Suprapubic skin (tissue), 4 donors: ENCODE measurements around the gene EIF2B2. TPM values are rescaled to one million over a fixed set of nuclear protein-coding genes. Genes with fewer than 3 reads are reported as not detected.

Experiments
- DNase-seq, 2 donors: peaks; one replicate each; pipeline ENCODE4 v3.0.0-alpha.2; 2019; ENCODE audit warnings: low spot score in 2 of 2
- H3K27ac ChIP-seq: fragments of 200-600 bp; sonication (generic); one replicate; pipeline ENCODE4 v1.5.1; 2019
- H3K27me3 ChIP-seq: fragments of 200-600 bp; sonication (generic); one replicate; pipeline ENCODE4 v1.5.1; 2019
- H3K36me3 ChIP-seq: fragments of 200-600 bp; sonication (generic); one replicate; pipeline ENCODE4 v1.5.1; 2019
- H3K4me1 ChIP-seq: fragments of 200-600 bp; sonication (generic); one replicate; pipeline ENCODE4 v1.5.1; 2019
- H3K4me3 ChIP-seq: fragments of 200-600 bp; sonication (generic); one replicate; pipeline ENCODE4 v1.5.1; 2019; ENCODE audit warnings: mild to moderate bottlenecking
- H3K9me3 ChIP-seq: fragments of 200-600 bp; sonication (generic); one replicate; pipeline ENCODE4 v1.5.1; 2019
- EP300 ChIP-seq: sonication (generic); formaldehyde crosslinking; IDR thresholded peaks from one replicate; pipeline ENCODE4 v1.6.1; 2017; ENCODE audit warnings: antibody characterized with exemption
- POLR2A ChIP-seq, 2 donors: fragments of 450-650 bp; IDR thresholded peaks; one replicate each; pipeline ENCODE4 v1.6.1; 2017; ENCODE audit warnings: antibody characterized with exemption in 2 of 2, mild to moderate bottlenecking in 2 of 2, moderate library complexity in 2 of 2
- POLR2AphosphoS5 ChIP-seq, 3 donors: sonication (generic); formaldehyde crosslinking; IDR thresholded peaks; one replicate each; pipeline ENCODE4 v1.6.1; 2017; ENCODE audit warnings: antibody characterized with exemption in 3 of 3
- WGBS: methylation state at CpG from one replicate; pipeline ENCODE4 v1.1.5; 2018; 5-methylcytosine and 5-hydroxymethylcytosine counted together
- total RNA-seq, 4 donors: library from RNA; depleted of rRNA; stranded (reverse); fragments of >200 nt; gene quantifications; one replicate each; pipeline ENCODE4 v1.1.0, GENCODE V29; 2016
- TF ChIP-seq, protein P1 (sequence below), 2 donors: fragments of 200-600 bp in 1 of 2; fragments of 450-650 bp in 1 of 2; sonication (generic) in 1 of 2; IDR thresholded peaks; one replicate each; pipeline ENCODE4 v1.5.1; 2016 to 2019; ENCODE audit warnings: antibody characterized with exemption in 2 of 2, mild to moderate bottlenecking in 1 of 2, moderate library complexity in 1 of 2

Gene EIF2B2
- total RNA-seq, 4 donors from 2014 or later: 28.9 to 46.2 (median 33.8) TPM

DNA sequence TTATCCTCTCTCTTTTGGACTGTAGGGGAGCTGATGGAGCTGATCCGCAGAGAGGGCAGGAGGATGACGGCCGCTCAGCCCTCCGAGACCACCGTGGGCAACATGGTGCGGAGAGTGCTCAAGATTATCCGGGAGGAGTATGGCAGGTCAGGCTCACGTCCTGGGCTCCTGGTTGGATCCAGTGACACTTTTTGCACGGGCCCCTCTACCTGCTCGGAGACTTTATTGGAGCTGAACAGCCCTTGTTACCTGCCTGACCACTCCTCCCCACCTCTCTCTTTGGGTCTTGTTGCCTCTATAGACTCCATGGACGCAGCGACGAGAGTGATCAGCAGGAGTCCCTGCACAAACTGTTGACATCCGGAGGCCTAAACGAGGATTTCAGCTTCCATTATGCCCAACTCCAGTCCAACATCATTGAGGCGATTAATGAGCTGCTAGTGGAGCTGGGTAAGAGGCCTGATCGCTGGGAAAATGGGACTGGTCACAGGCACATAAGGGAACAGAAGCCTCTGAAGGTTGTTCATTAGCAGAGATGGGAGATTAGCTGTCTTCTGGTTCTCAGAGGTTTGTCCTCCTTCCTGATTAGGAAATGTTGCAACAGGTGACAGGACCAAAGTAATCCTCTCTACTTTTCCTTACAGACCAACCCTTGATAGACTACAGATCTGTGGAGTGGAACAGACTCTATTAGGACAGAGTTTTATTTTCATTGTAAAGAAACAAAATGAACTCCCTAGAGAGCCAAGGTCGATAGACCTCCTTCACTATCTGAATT is 718 bp downstream of the EIF2B2 start:
- Histone ChIP-seq H3K9me3 (no peaks in the 10 kb centered on the region), H3K27ac (peak overlapping the region; percentile 82), H3K27me3 (no peaks in the 10 kb centered on the region), H3K36me3 (peaks cover 33% of the 10 kb centered on the region), H3K4me3 (peak overlapping the region; percentile 87), H3K4me1 (peaks cover 35% of the 10 kb centered on the region)
- peak in 1 of 2 donors; percentile 68 for DNase-seq
- WGBS: 22% methylated on average over 13 of the region's 18 CpGs
- TF ChIP-seq POLR2AphosphoS5 (IDR thresholded peaks at IDR 0.05): no peak
- no peak for TF ChIP-seq EP300
- no peak for TF ChIP-seq POLR2A (IDR thresholded peaks at IDR 0.05)
- TF ChIP-seq, protein P1, sequence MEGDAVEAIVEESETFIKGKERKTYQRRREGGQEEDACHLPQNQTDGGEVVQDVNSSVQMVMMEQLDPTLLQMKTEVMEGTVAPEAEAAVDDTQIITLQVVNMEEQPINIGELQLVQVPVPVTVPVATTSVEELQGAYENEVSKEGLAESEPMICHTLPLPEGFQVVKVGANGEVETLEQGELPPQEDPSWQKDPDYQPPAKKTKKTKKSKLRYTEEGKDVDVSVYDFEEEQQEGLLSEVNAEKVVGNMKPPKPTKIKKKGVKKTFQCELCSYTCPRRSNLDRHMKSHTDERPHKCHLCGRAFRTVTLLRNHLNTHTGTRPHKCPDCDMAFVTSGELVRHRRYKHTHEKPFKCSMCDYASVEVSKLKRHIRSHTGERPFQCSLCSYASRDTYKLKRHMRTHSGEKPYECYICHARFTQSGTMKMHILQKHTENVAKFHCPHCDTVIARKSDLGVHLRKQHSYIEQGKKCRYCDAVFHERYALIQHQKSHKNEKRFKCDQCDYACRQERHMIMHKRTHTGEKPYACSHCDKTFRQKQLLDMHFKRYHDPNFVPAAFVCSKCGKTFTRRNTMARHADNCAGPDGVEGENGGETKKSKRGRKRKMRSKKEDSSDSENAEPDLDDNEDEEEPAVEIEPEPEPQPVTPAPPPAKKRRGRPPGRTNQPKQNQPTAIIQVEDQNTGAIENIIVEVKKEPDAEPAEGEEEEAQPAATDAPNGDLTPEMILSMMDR (IDR thresholded peaks at IDR 0.05): no peak

DNA sequence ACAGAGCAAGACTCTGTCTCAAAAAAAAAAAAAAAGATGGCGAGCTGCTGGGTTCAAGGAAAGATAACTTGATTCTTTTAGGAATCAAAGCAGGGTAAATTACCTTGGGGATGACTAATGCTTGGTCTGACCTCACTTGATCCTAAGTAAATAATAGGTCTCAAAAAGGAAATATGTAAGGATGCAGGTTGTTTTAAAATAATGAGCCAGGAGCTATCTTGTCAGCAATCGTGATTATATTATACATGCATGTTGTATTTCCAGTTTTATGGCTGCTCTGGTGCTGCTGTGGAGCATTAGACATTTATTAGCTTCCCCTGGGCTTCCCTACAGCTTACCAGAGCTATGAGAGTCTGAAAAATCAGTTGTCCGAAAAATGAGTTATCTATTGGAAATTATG is 2.6 kb downstream of the EIF2B2 start:
- Histone ChIP-seq H3K9me3 (no peaks in the 10 kb centered on the region), H3K4me3 (no peak overlapping the region), H3K27me3 (no peaks in the 10 kb centered on the region), H3K27ac (no peak overlapping the region), H3K4me1 (peaks cover 35% of the 10 kb centered on the region), H3K36me3 (peaks cover 47% of the 10 kb centered on the region)
- 79% methylated on average over 3 of the region's 3 CpGs for WGBS
- TF ChIP-seq EP300 (no peak), POLR2AphosphoS5 (IDR thresholded peaks at IDR 0.05) (no peak), POLR2A (IDR thresholded peaks at IDR 0.05) (no peak)
- TF ChIP-seq, protein P1 (IDR thresholded peaks at IDR 0.05): no peak
- DNase-seq: no peak

DNA sequence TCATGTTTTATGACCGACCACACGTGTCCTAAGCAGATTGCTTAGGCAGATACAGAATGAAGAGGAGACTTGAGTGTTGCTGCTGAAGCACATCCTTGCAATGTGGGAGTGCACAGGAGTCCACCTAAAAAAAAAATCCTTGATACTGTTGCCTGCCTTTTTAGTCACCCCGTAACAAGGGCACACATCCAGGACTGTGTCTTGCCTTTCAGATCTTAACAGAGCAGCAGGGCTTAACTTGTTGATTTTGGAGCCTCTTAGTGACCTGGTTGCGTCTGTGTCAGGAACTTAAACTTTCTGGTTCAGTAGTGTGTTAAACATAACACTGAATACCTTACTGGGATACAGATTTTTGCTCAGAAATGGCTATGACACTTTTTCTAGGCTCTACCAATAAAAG is 6.5 kb downstream of the EIF2B2 start:
- Histone ChIP-seq H3K4me3 (no peak overlapping the region), H3K9me3 (no peaks in the 10 kb centered on the region), H3K4me1 (peaks cover 18% of the 10 kb centered on the region), H3K27me3 (no peaks in the 10 kb centered on the region), H3K27ac (no peak overlapping the region), H3K36me3 (peaks cover 55% of the 10 kb centered on the region)
- no peak for DNase-seq
- WGBS: 70% methylated on average over 4 of the region's 4 CpGs
- TF ChIP-seq EP300 (no peak), POLR2A (IDR thresholded peaks at IDR 0.05) (no peak), POLR2AphosphoS5 (IDR thresholded peaks at IDR 0.05) (no peak)
- TF ChIP-seq, protein P1 (IDR thresholded peaks at IDR 0.05): no peak

DNA sequence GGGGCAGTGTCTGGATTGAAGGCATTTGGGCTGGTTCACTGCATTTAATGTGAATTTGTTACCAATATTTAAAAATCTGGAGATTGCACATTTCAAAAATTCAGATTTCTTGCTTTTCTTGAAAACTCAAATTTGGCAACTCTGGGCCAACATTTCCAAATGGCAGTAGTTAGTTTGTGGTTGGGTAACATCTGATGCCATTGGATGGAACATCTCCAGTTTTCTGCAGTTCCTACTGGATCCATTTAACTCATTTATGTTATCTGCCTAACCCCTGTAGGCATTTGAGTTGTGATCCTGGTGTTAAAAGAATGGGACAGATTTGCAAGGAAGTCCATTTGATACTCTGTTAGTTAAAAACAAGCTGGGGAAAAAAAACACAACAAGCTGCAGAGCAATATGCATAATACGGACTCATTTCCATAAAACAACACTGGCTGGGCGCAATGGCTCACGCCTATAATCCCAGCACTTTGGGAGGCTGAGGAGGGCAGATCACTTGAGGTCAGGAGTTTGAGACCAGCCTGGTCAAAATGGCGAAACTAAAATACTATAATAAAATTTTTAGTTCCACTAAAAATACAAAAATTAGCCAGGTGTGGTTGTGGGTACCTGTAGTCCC is 7.9 kb downstream of the EIF2B2 start:
- H3K4me3 ChIP-seq: no peak overlapping the region
- no peak for TF ChIP-seq POLR2AphosphoS5 (IDR thresholded peaks at IDR 0.05)
- no peak for TF ChIP-seq EP300
- TF ChIP-seq, protein P1 (IDR thresholded peaks at IDR 0.05): no peak
- TF ChIP-seq POLR2A (IDR thresholded peaks at IDR 0.05): no peak
- no peak overlapping the region for H3K27ac ChIP-seq
- no peaks in the 10 kb centered on the region for H3K27me3 ChIP-seq
- no peaks in the 10 kb centered on the region for H3K9me3 ChIP-seq
- DNase-seq: no peak
- peaks cover 64% of the 10 kb centered on the region for H3K36me3 ChIP-seq
- 90% methylated on average over 4 of the region's 4 CpGs for WGBS
- H3K4me1 ChIP-seq: peaks cover 5% of the 10 kb centered on the region

DNA sequence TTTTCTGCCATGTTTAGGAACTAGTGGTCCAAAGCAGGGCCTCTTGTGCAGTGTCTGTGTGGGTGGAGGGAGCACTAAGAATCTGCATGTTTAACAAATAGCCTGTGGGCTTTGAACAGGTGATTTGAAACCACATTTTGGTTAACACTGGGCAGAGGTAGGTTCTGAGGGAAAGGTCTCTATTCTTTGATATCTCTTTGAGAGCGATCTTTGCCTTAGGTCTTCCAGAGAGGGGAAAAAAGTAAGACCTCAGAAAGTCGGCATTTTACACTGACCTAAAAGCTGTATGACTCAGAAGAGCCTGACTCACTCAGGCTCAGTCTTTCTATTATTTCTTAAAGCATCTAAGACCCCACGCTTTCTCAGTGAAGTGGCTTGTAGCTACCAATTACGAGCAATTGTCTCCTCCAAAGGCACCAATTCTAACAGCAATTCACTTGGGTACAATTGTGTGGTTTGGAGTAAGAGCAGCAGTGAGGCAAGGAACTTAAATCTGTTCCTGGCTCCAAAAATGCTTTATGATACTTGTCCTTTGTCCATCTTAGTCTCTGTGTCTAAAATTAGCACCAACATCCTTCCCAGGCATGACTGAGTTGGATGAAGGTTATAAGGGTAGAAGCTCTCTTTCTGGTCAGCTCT is 8.8 kb downstream of the EIF2B2 start:
- Histone ChIP-seq H3K27ac (peak overlapping the region; percentile 5), H3K4me1 (peaks cover 4% of the 10 kb centered on the region), H3K36me3 (peaks cover 64% of the 10 kb centered on the region), H3K27me3 (no peaks in the 10 kb centered on the region), H3K4me3 (no peak overlapping the region), H3K9me3 (no peaks in the 10 kb centered on the region)
- no peak for DNase-seq
- TF ChIP-seq, protein P1 (IDR thresholded peaks at IDR 0.05): no peak
- TF ChIP-seq EP300 (no peak), POLR2A (IDR thresholded peaks at IDR 0.05) (no peak), POLR2AphosphoS5 (IDR thresholded peaks at IDR 0.05) (no peak)
- WGBS: 53% methylated on average over 4 of the region's 4 CpGs
